Occipital lobe (tissue), 3 donors: ENCODE measurements around the gene C2. TPM values are rescaled to one million over a fixed set of nuclear protein-coding genes. Genes with fewer than 3 reads are reported as not detected.
"Not testable (repeated sequence)": the region's sequence is repeated elsewhere in the genome, so short reads cannot be mapped to it uniquely, and the experiment has no call there.

Source experiments
- DNase-seq: peaks from one replicate; lab custom pipeline; 2025; lab: John Stamatoyannopoulos, UW
- small RNA-seq: library from RNA; depleted of rRNA; stranded (forward); fragments of <200 nt; gene quantifications from one replicate; pipeline ENCODE3, GENCODE V24; 2014
- total RNA-seq: library from RNA; depleted of rRNA; stranded (reverse); fragments of >200 nt; gene quantifications from one replicate; pipeline ENCODE4 v1.2.3, GENCODE V29; 2014

The C2 gene
- total RNA-seq, 1 donor from 2014 or later = 4.7 TPM

GRCh38 chr6:31976065-31976464 is 48.5 kb downstream of the C2 start:
- not testable (repeated sequence) for DNase-seq

GRCh38 chr6:31977816-31978431 is 50.4 kb downstream of the C2 start:
- no peak for DNase-seq

GRCh38 chr6:31978831-31979230 is 51.3 kb downstream of the C2 start:
- no peak for DNase-seq

- DNase-seq = no peak
These were observed 51.9 kb downstream of the C2 start for GRCh38 chr6:31979238-31979898.

GRCh38 chr6:31980195-31980876 is 52.8 kb downstream of the C2 start:
- not testable (repeated sequence) for DNase-seq

GRCh38 chr6:31980998-31981397 is 53.5 kb downstream of the C2 start:
- DNase-seq = not testable (repeated sequence)

- DNase-seq = not testable (repeated sequence)
These were observed 54.2 kb downstream of the C2 start, which contains the start of gene C4A for GRCh38 chr6:31981744-31982143. Gene C4A, plus strand, starts transcription at chr6:31982057. Its CDS starts 51 bp downstream, at chr6:31982108.

- DNase-seq = not testable (repeated sequence)
These were observed 61.8 kb downstream of the C2 start for GRCh38 chr6:31989363-31989762.

GRCh38 chr6:31994421-31994820 is 66.9 kb downstream of the C2 start:
- not testable (repeated sequence) for DNase-seq

Small RNA genes lying within 50 kb of the gene (small RNA-seq; reads per million reads assigned to genes)
- not detected for gene AL645922.1

Other genes starting within 250 kb of the C2 start
- gene LY6G5C, start 246.7 kb upstream of the C2 start, total RNA-seq = 3.1 TPM
- 48.2 TPM for gene ABHD16A, start 224.4 kb upstream of the C2 start, total RNA-seq
- not detected for gene LY6G6F, start 220.9 kb upstream of the C2 start, total RNA-seq
- not detected for gene LY6G6D, start 212.4 kb upstream of the C2 start, total RNA-seq
- 0.31 TPM for gene LY6G6C, start 206.0 kb upstream of the C2 start, total RNA-seq
- not detected for gene MPIG6B, start 204.3 kb upstream of the C2 start, total RNA-seq
- gene DDAH2, start 198.4 kb upstream of the C2 start, total RNA-seq = 117 TPM
- gene CLIC1, start 191.2 kb upstream of the C2 start, total RNA-seq = 35.2 TPM
- gene MSH5, start 187.7 kb upstream of the C2 start, total RNA-seq = 4.2 TPM
- gene SAPCD1, start 165.1 kb upstream of the C2 start, total RNA-seq = 0.31 TPM
- gene VWA7, start 150.4 kb upstream of the C2 start, total RNA-seq = 0.31 TPM
- 25.6 TPM for gene VARS1, start 132.0 kb upstream of the C2 start, total RNA-seq
- gene LSM2, start 120.8 kb upstream of the C2 start, total RNA-seq = 22.9 TPM
- gene HSPA1L, start 112.4 kb upstream of the C2 start, total RNA-seq = 4.4 TPM
- gene HSPA1A, start 112.2 kb upstream of the C2 start, total RNA-seq = 117 TPM
- gene HSPA1B, start 100.0 kb upstream of the C2 start, total RNA-seq = 121 TPM
- 20.3 TPM for gene NEU1, start 64.9 kb upstream of the C2 start, total RNA-seq
- gene SLC44A4, start 48.7 kb upstream of the C2 start, total RNA-seq = not detected
- gene EHMT2, start 30.0 kb upstream of the C2 start, total RNA-seq = 83.9 TPM
- gene ZBTB12, start 25.6 kb upstream of the C2 start, total RNA-seq = 25.6 TPM
- 0.62 TPM for gene CFB, start 18.4 kb downstream of the C2 start, total RNA-seq
- gene NELFE, start 31.3 kb downstream of the C2 start, total RNA-seq = 37.4 TPM
- 27.6 TPM for gene SKIC2, start 31.5 kb downstream of the C2 start, total RNA-seq
- gene DXO, start 44.4 kb downstream of the C2 start, total RNA-seq = 6.9 TPM
- gene C4A, start 54.3 kb downstream of the C2 start, total RNA-seq = 8.6 TPM
- 9.2 TPM for gene C4B, start 87.1 kb downstream of the C2 start, total RNA-seq
- gene CYP21A2, start 110.7 kb downstream of the C2 start, total RNA-seq = not detected
- 2.5 TPM for gene TNXB, start 181.6 kb downstream of the C2 start, total RNA-seq
- 15.4 TPM for gene ATF6B, start 200.5 kb downstream of the C2 start, total RNA-seq
- gene FKBPL, start 202.6 kb downstream of the C2 start, total RNA-seq = 3.3 TPM
- gene PRRT1, start 224.2 kb downstream of the C2 start, total RNA-seq = 0.78 TPM
- 15.1 TPM for gene PPT2, start 226.4 kb downstream of the C2 start, total RNA-seq
- 7.5 TPM for gene EGFL8, start 236.9 kb downstream of the C2 start, total RNA-seq
- 13.6 TPM for gene AGPAT1, start 248.4 kb downstream of the C2 start, total RNA-seq